NT2/D1 (cell line): ENCODE measurements around the gene PRKD2.

Source experiments
- SUZ12 ChIP-seq: IDR thresholded peaks from 2 replicates; pipeline ENCODE4 v1.6.1; 2011; ENCODE audit not compliant: insufficient read length, insufficient read depth; ENCODE audit errors: extremely low read depth
- ZNF274 ChIP-seq: IDR thresholded peaks from 2 replicates; pipeline ENCODE4 v1.6.1; 2011; ENCODE audit warnings: mild to moderate bottlenecking, low read depth, low read length

DNA sequence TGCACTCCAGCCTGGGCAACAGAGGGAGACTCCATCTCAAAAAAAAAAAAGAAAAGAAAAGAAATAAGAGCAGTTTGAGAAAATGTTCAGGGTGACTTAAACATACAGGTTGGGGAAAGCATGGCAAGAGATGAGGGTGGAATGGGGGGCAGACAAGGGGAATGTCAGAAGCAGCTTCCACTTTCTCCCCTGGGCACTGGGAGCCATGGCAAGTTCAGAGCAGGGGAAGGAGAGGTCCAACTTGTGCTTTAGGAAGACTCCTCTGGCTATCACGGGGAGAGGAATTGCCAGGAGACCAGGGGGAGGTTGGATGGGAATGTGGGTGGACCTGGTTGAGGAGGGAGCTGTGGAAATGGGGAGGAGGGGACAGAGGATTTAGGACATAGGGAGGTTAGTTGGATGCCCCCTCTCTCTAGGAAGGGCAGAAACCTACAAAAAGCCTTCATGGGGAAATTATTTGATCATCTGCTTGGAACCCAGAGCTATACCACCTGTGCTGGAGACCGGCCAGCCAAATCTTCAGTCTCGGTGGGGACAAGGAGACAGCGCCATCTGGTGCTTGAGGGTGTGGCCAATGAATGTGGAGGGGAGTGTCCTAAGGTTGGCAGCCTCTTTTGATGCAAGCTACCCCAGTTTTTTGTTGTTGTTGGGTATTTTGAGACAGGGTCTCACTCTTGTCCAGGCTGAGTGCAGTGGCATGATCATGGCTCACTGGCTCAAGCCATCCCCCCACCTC lies 36.7 kb upstream of the PRKD2 start:
- TF ChIP-seq SUZ12: no peak
- TF ChIP-seq ZNF274: no peak
